Tibial artery (tissue), 4 donors: Measurements from ENCODE around the gene CCDC175.

ENCODE experiments used
- DNase-seq, 2 donors: peaks; one replicate each; pipeline ENCODE4 v3.0.0-alpha.2; 2019
- H3K27ac ChIP-seq, 2 donors: fragments of 200-600 bp; sonication (generic) in 1 of 2; 1 replicate in 1 of 2; 2 replicates in 1 of 2; pipeline ENCODE4 v1.5.1; 2018 to 2019; ENCODE audit warnings: mild to moderate bottlenecking in 1 of 2
- H3K27me3 ChIP-seq, 2 donors: fragments of 200-600 bp; sonication (generic) in 1 of 2; one replicate each; pipeline versions ENCODE4 v1.5.1 to v1.6.0; 2016 to 2019
- H3K36me3 ChIP-seq, 3 donors: fragments of 200-600 bp; sonication (generic) in 2 of 3; one replicate each; pipeline ENCODE4 v1.5.1; 2016 to 2019; ENCODE audit warnings: mild to moderate bottlenecking in 2 of 3
- H3K4me1 ChIP-seq, 4 donors: fragments of 200-600 bp; sonication (generic) in 2 of 4; 1 replicate in 3 of 4; 2 replicates in 1 of 4; pipeline ENCODE4 v1.5.1; 2016 to 2019
- H3K4me3 ChIP-seq, 2 donors: fragments of 200-600 bp; sonication (generic) in 1 of 2; 1 replicate in 1 of 2; 2 replicates in 1 of 2; pipeline ENCODE4 v1.5.1; 2018 to 2019; ENCODE audit warnings: mild to moderate bottlenecking in 2 of 2
- H3K9me3 ChIP-seq, 3 donors: fragments of 200-600 bp; sonication (generic) in 1 of 3; one replicate each; pipeline ENCODE4 v1.5.1; 2016 to 2019
- CTCF ChIP-seq, 2 experiments: fragments of 200-600 bp in 1 of 2; fragments of 450-650 bp in 1 of 2; IDR thresholded peaks; one replicate each; pipeline ENCODE4 v1.5.1; 2017 to 2019; ENCODE audit warnings: antibody characterized with exemption in 2 of 2, mild to moderate bottlenecking in 1 of 2, moderate library complexity in 1 of 2
- intact Hi-C: fragments of 100-400 bp; cut with DNase I; formaldehyde crosslinking; loops from one replicate; pipeline ENCODE4 v1.15.0; 2023; ENCODE audit warnings: low total_unique reads

CCDC175 gene

GRCh38 chr14:59507752-59508103 lies 68.9 kb downstream of the CCDC175 start:
- Histone ChIP-seq H3K27me3 (no peaks in the 10 kb centered on the region), H3K36me3 (peaks cover 0 to 14% (median 6%) of the 10 kb centered on the region in 3 donors), H3K4me3 (no peak overlapping the region), H3K9me3 (no peaks in the 10 kb centered on the region), H3K27ac (no peak overlapping the region), H3K4me1 (no peaks in the 10 kb centered on the region)
- no peak for TF ChIP-seq CTCF (IDR thresholded peaks at IDR 0.05)
- DNase-seq, result no peak
- intact Hi-C loops, result loop anchor here (10.0 kb wide), 1 partner anchor 397 kb away; no protein-coding TSS in a partner anchor

DNA sequence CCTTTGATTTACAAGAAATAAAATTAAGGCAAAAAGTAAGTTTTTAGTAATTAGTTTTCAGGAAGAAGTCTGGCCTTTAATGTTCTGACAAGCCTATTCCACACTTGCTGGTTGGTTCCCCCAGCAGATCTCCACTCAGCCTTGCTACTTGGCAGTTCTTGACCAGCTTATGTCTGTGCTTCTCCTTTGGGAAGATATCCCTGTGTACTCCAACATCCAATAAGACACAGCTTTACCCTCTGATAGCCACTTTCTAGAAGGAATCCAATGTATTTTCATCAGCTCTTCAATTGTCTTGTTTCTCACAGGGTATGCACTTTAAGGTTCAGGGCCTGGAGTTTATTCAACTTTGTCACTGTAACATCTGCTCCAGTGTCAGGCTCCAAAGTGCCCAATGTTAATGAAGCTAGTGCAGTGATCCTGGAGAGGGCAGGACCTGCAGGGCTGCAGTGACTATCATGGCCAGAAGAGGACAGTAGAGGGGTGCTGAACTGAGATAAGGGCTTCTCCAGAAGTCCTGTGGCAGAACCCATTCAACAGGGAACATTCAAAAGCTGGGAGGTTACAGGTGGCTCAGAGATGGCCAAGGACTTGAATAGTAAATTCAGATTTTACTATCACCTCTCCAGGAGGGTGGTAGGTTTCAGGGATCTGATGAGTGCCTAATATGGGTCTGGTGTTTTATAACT lies 69.4 kb downstream of the CCDC175 start:
- H3K27me3 ChIP-seq, result no peaks in the 10 kb centered on the region
- H3K9me3 ChIP-seq, result no peaks in the 10 kb centered on the region
- H3K4me1 ChIP-seq, result no peaks in the 10 kb centered on the region
- H3K27ac ChIP-seq, result no peak overlapping the region
- peak; percentile 42 to 76 for DNase-seq
- H3K4me3 ChIP-seq, result no peak overlapping the region
- intact Hi-C loops, result loop anchor here (10.0 kb wide), 1 partner anchor 398 kb away; no protein-coding TSS in a partner anchor
- H3K36me3 ChIP-seq, result peaks cover 0 to 14% (median 6%) of the 10 kb centered on the region in 3 donors
- TF ChIP-seq CTCF (IDR thresholded peaks at IDR 0.05), result peak; percentile 78 to 89

DNA sequence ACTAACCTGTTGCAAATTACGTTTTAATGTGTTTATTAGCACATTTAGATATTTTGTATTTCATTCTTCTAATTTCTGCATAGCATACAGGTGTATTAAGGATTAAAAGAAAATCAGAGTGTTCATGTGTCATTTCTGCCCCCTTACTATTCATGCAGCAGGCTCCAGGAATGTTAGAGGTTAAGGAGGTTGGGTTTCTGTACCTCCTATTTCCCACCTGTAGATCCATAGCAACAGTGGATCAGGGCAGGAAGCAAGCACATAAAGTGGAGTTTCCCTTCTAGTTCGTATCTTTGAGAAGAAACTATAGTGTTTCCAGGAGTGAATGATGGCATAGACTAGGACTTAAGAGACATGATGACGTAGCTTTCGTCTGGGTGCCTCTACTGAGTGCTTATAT lies 73.4 kb downstream of the CCDC175 start:
- no peaks in the 10 kb centered on the region for H3K27me3 ChIP-seq
- no peak overlapping the region for H3K4me3 ChIP-seq
- peaks cover 0 to 16% (median 14%) of the 10 kb centered on the region in 3 donors for H3K36me3 ChIP-seq
- no peak for TF ChIP-seq CTCF (IDR thresholded peaks at IDR 0.05)
- intact Hi-C loops, result loop anchor here (10.0 kb wide), 1 partner anchor 402 kb away; no protein-coding TSS in a partner anchor
- peaks cover 0 to 13% (median 0%) of the 10 kb centered on the region in 4 donors for H3K4me1 ChIP-seq
- H3K27ac ChIP-seq, result no peak overlapping the region
- DNase-seq, result no peak
- H3K9me3 ChIP-seq, result no peaks in the 10 kb centered on the region

DNA sequence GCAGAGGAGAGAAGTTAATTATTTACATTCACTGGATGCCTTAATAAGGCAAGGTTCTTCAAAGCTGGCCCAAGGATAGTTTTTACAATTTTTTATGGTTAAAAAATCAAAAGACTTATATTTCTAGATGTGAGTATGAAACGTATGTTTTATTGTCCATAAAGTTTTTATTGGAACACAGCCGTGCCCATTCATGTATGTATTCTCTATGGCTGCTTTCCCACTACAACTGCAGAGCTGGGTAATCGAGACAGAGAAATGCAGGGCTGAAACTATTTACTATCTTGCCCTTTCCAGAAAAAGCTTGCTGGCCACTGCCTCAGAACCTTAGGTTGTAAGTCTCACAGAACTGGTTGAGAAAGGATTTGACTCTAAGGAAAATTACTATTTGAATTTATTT lies 75.9 kb downstream of the CCDC175 start:
- intact Hi-C loops, result loop anchor here (10.0 kb wide), 1 partner anchor 404 kb away; no protein-coding TSS in a partner anchor
- H3K9me3 ChIP-seq, result no peaks in the 10 kb centered on the region
- no peak overlapping the region for H3K4me3 ChIP-seq
- H3K36me3 ChIP-seq, result peaks cover 8 to 32% (median 26%) of the 10 kb centered on the region in 3 donors
- no peak for DNase-seq
- no peak for TF ChIP-seq CTCF (IDR thresholded peaks at IDR 0.05)
- peaks cover 0 to 13% (median 0%) of the 10 kb centered on the region in 4 donors for H3K4me1 ChIP-seq
- no peaks in the 10 kb centered on the region for H3K27me3 ChIP-seq
- no peak overlapping the region for H3K27ac ChIP-seq

DNA sequence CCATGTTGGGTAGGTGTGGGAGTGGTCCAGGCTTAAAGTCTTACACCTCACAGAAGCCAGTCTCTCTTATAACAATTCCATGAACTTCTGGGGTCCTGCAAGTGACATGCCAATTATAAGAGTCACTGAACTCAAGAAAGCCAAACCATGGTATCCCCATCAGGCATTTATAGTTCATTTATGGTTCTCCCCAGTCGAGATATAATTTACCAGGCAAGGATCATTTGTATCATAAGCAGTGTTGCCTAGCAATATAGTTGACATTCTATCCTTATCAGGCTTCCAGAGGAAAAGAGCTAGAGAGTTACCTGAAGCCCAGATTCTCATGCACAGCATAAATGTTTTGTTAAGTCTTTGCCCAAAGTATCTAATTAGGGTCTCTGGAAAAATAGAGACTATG lies 84.2 kb downstream of the CCDC175 start:
- intact Hi-C loops, result no loop called here
- no peak for TF ChIP-seq CTCF (IDR thresholded peaks at IDR 0.05)
- Histone ChIP-seq H3K4me3 (no peak overlapping the region), H3K36me3 (peaks cover 39 to 89% (median 40%) of the 10 kb centered on the region in 3 donors), H3K9me3 (no peaks in the 10 kb centered on the region), H3K27me3 (no peaks in the 10 kb centered on the region), H3K27ac (no peak overlapping the region), H3K4me1 (peaks cover 0 to 13% (median 1%) of the 10 kb centered on the region in 4 donors)
- no peak for DNase-seq
